HEK293T (cell line): Measurements from ENCODE around the gene TYSND1.

ENCODE experiments used
- CTBP1 ChIP-seq: fragments of 450-650 bp; IDR thresholded peaks from 2 replicates; pipeline ENCODE4 v1.6.1; 2016; ENCODE audit warnings: borderline replicate concordance
- ZNF384 ChIP-seq: fragments of 450-650 bp; IDR thresholded peaks from 2 replicates; pipeline ENCODE4 v1.6.1; 2016

GRCh38 chr10:70090951-70091350 is 55.5 kb downstream of the TYSND1 start:
- TF ChIP-seq CTBP1 (no peak), ZNF384 (no peak)
